GM12875 (cell line): Measurements from ENCODE around the gene DDX56.

Source experiments
- H3K4me3 ChIP-seq: one replicate; pipeline ENCODE4 v1.5.1; 2011; ENCODE audit warnings: low read depth, low read length, control low read depth
- CTCF ChIP-seq: IDR thresholded peaks from 2 replicates; pipeline ENCODE4 v1.5.1; 2011; ENCODE audit warnings: low read depth, mild to moderate bottlenecking, control low read depth, inconsistent platforms, low read length, moderate library complexity, borderline replicate concordance; ENCODE audit not compliant: insufficient read depth

DDX56 gene

GRCh38 chr7:44595934-44596635, 22.4 kb upstream of the DDX56 start:
- no peak overlapping the region for H3K4me3 ChIP-seq
- TF ChIP-seq CTCF = no peak

GRCh38 chr7:44590910-44591309, 17.2 kb upstream of the DDX56 start:
- TF ChIP-seq CTCF = no peak
- no peak overlapping the region for H3K4me3 ChIP-seq

- no peak overlapping the region for H3K4me3 ChIP-seq
- peak; percentile 29; the same call in 1 of the 2 replicates for TF ChIP-seq CTCF
These were observed 14.4 kb upstream of the DDX56 start for GRCh38 chr7:44587843-44588711.

- H3K4me3 ChIP-seq = no peak overlapping the region
- no peak for TF ChIP-seq CTCF
These were observed 9.6 kb upstream of the DDX56 start for GRCh38 chr7:44583146-44583865.

GRCh38 chr7:44581879-44582603, 8.3 kb upstream of the DDX56 start, which contains the start of gene TMED4:
TSS of gene TMED4 (minus strand) at chr7:44582231. CDS start at chr7:44582206, 25 bp downstream.
- peak within 1 kb of the TSS; percentile 89 for H3K4me3 ChIP-seq
- TF ChIP-seq CTCF = no peak
